GM23338 (cell line): ENCODE results near the gene PCLAF. TPM values are rescaled to one million over a fixed set of nuclear protein-coding genes. Genes with fewer than 3 reads are reported as not detected.
"Not testable (repeated sequence)": the region's sequence is repeated elsewhere in the genome, so short reads cannot be mapped to it uniquely, and the experiment has no call there.

ENCODE experiments used
- ATAC-seq: fragments of 200-7000 bp; cut with Tn5 transposase; 3 replicates; pipeline ENCODE4 v1.9.1; 2020
- DNase-seq: peaks from one replicate; pipeline ENCODE4 v3.0.0-alpha.2; 2015; ENCODE audit warnings: low spot score
- H2AFZ ChIP-seq: fragments of 200-600 bp; sonication (generic); 2 replicates; pipeline ENCODE4 v1.8.0; 2016; ENCODE audit warnings: antibody characterized with exemption, mild to moderate bottlenecking, moderate library complexity
- H3F3A ChIP-seq: fragments of 200-600 bp; sonication (generic); replicated peaks from 2 replicates; pipeline ENCODE4 v1.8.0; 2017; ENCODE audit warnings: antibody characterized with exemption, mixed run types, low read depth
- H3K27ac ChIP-seq: fragments of 200-600 bp; sonication (generic); 2 replicates; pipeline ENCODE4 v1.6.1; 2016; ENCODE audit warnings: low read depth
- H3K27me3 ChIP-seq: fragments of 200-600 bp; sonication (generic); 2 replicates; pipeline ENCODE4 v1.8.0; 2016; ENCODE audit warnings: mild to moderate bottlenecking, mixed run types, moderate library complexity; ENCODE audit not compliant: insufficient read depth
- H3K36me3 ChIP-seq: fragments of 200-600 bp; sonication (generic); 2 replicates; pipeline ENCODE4 v1.8.0; 2016; ENCODE audit warnings: mild to moderate bottlenecking; ENCODE audit not compliant: insufficient read depth
- H3K4me1 ChIP-seq: fragments of 200-600 bp; sonication (generic); 2 replicates; pipeline ENCODE4 v1.8.0; 2016; ENCODE audit warnings: mild to moderate bottlenecking, moderate library complexity; ENCODE audit not compliant: insufficient read depth
- H3K4me2 ChIP-seq: fragments of 200-600 bp; sonication (generic); 2 replicates; pipeline ENCODE4 v1.7.1; 2017; ENCODE audit warnings: mixed run types
- H3K4me3 ChIP-seq: fragments of 200-600 bp; sonication (generic); 2 replicates; pipeline ENCODE4 v1.6.1; 2016; ENCODE audit warnings: mixed run types
- H3K79me2 ChIP-seq: fragments of 200-600 bp; sonication (generic); replicated peaks from 2 replicates; pipeline ENCODE4 v1.8.0; 2017; ENCODE audit warnings: mild to moderate bottlenecking; ENCODE audit not compliant: insufficient read depth
- H3K9me2 ChIP-seq: fragments of 200-600 bp; sonication (generic); 2 replicates; pipeline ENCODE4 v1.8.0; 2017; ENCODE audit not compliant: insufficient read depth
- H4K20me1 ChIP-seq: fragments of 200-600 bp; sonication (generic); replicated peaks from 2 replicates; pipeline ENCODE4 v1.8.0; 2017; ENCODE audit warnings: mild to moderate bottlenecking; ENCODE audit not compliant: insufficient read depth
- H3K27ac Mint-ChIP-seq: 2 replicates; pipeline ENCODE4 v1.8.0; 2020; ENCODE audit warnings: inconsistent platforms, mild to moderate bottlenecking, moderate library complexity, mixed read lengths
- H3K27me3 Mint-ChIP-seq: 3 replicates; pipeline ENCODE4 v1.8.0; 2022; ENCODE audit warnings: low read depth, mild to moderate bottlenecking, moderate library complexity, mixed read lengths, inconsistent platforms; ENCODE audit not compliant: insufficient read depth, poor library complexity
- H3K36me3 Mint-ChIP-seq: 3 replicates; pipeline ENCODE4 v1.8.0; 2021; ENCODE audit warnings: low read depth, mild to moderate bottlenecking, inconsistent platforms, moderate library complexity, mixed read lengths
- H3K4me1 Mint-ChIP-seq: 3 replicates; pipeline ENCODE4 v1.8.0; 2020; ENCODE audit warnings: mild to moderate bottlenecking, inconsistent platforms, mixed read lengths
- H3K4me3 Mint-ChIP-seq: 3 replicates; pipeline ENCODE4 v1.8.0; 2021; ENCODE audit warnings: moderate library complexity, mild to moderate bottlenecking, inconsistent platforms, mixed read lengths
- H3K9me3 Mint-ChIP-seq: 3 replicates; pipeline ENCODE4 v1.8.0; 2020; ENCODE audit warnings: moderate library complexity, mild to moderate bottlenecking, inconsistent platforms, mixed read lengths
- STAT1 ChIP-seq: IDR thresholded peaks from one replicate; pipeline ENCODE4 v1.6.1; 2016; ENCODE audit warnings: antibody characterized with exemption; ENCODE audit not compliant: unreplicated experiment
- ZNF462 ChIP-seq: fragments of 250-450 bp; sonication (Bioruptor Pico); IDR thresholded peaks from 2 replicates; pipeline ENCODE4 v1.5.0; 2020; ENCODE audit warnings: mild to moderate bottlenecking, moderate library complexity
- polyA plus RNA-seq: library from polyadenylated mRNA; unstranded; fragments of >200 nt; fragmentation: Nextera tagmentation; extraction: Ambion mirVana; gene quantifications from 2 replicates; pipeline ENCODE4 v1.2.1, GENCODE V29; 2016
- total RNA-seq: library from RNA; depleted of rRNA; stranded (reverse); fragments of >200 nt; shearing (Covaris generic); gene quantifications from 2 replicates; pipeline ENCODE4 v1.2.3, GENCODE V29; 2014

PCLAF gene
- total and polyA plus RNA-seq, 2 experiments from 2014 or later, result 48.9 to 206 TPM

- TF ChIP-seq ZNF462 (CRISPR knock-in tag) (no peak), STAT1 (no peak)
Observed at GRCh38 chr15:64383760-64384159, 2.5 kb upstream of the PCLAF start (continued).

- not testable (repeated sequence) for H3K27ac Mint-ChIP-seq, H3K36me3 ChIP-seq, ATAC-seq, H4K20me1 ChIP-seq, H3K27me3 Mint-ChIP-seq, H3K4me1 ChIP-seq, DNase-seq, H3F3A ChIP-seq, H3K9me2 ChIP-seq, H3K27ac ChIP-seq, H3K9me3 Mint-ChIP-seq
- Histone ChIP-seq H3K27me3 (peaks cover 44% of the 10 kb centered on the region), H3K79me2 (peaks cover 13% of the 10 kb centered on the region), H3K4me2 (peak overlapping the region; percentile 86), H2AFZ (peak overlapping the region; percentile 91), H3K4me3 (peak overlapping the region; percentile 66)
- H3K4me1 Mint-ChIP-seq, result peaks cover 10% of the 10 kb centered on the region
- H3K36me3 Mint-ChIP-seq, result peaks cover 27% of the 10 kb centered on the region; the same call in 2 of the 3 replicates
- peak overlapping the region; percentile 88 for H3K4me3 Mint-ChIP-seq
Observed at GRCh38 chr15:64380130-64380870, 941 bp downstream of the PCLAF start.
